ENCODE measurements around the gene LASP1.

The LASP1 gene

DNA sequence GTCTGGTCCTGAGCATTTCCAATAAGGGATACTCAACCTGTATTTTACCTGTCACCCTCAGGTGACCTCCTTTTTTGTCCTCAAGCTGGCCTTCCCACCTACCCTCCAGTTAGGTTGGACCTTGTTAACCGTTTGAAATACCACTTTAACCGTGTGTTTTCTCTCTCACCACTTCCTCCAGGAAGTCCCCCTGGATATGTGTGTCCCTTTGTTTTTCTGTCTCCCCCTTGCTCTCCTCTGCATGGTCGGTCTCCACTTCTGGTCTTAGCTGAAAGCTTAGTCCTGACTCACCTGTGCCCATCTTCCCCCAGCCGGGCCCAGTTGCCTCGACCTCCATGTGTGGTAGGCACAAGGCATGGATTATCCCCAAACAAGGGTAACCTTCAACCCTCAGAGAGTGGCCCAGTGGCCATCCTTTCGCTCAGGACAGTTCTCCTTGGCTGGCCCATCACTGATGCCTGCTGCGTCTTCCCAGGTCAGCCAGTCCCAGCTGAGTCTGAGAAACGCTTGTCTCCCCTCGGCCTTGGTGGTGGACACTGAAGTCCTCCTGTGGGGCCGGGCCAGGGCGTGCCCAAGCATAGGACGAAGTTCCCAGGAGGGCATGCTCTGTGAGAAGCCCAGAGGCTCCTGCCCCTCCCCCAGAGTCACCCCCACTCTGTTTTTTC lies 20.0 kb downstream of the LASP1 start:
- no peak for DNase-seq

- DNase-seq = no peak
Observed at GRCh38 chr17:38890410-38890746, 20.5 kb downstream of the LASP1 start.

DNA sequence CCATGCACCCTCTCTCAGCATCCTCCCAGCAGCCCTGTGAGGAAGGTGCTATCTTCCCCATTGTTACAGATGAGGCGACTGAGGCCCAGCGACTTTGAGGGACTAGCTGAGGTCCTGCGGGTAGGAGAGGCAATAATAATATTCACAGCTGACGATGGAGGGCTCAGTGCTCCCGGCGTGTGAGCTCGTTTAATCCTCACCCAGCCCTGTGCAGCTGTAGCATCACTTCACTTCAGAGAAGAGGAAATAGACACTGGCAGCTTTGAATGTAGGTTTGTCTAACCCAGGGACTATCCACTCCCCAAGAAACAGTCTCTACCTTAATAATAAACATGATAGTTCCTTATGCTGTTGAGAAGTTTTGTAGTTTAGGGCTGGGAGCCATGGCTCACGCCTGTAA lies 21.6 kb downstream of the LASP1 start:
- DNase-seq = no peak

GRCh38 chr17:38892083-38892482 lies 22.2 kb downstream of the LASP1 start:
- no peak for DNase-seq

DNA sequence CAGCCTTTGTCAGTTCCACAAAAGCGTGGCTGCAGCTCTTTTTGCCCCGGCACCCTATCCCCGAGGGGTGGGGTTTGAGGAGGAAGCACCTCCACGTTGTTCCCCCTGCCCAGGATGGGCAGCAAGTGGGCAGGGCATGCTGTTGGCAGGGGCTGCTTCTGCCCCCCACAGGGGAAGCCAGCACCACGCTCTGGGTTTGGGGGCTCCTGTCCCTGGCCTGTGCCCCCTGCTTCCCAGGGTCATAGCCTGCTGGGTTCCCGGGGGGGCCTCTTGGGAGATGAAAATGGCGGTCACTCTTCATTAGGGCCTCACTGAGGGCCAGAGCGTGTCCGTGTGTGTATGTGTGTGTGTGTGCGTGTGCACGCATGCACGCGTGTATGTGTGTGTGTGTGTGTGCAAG lies 22.8 kb downstream of the LASP1 start:
- no peak for DNase-seq

DNA sequence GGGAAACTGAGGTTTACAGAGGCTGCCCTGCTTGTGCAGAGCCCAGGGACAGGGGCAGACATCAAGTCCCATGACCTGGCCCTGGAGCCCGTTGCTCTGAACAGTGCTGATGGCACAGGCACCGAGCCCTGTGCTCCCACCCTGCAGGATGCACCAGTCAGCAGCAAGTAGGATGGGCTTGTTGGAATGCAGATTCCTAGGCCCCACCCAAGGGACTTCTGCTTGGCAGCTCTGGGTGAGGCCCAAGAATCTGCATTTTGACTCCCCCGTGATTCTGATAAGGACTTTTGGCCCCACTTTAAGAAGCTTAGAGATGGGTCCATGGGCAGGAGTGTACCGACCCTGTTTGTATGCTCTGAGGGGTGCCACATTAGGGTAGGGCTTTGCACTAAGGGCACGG lies 23.3 kb downstream of the LASP1 start:
- DNase-seq = no peak

- no peak for DNase-seq
Observed at GRCh38 chr17:38893607-38894006, 23.7 kb downstream of the LASP1 start.

DNA sequence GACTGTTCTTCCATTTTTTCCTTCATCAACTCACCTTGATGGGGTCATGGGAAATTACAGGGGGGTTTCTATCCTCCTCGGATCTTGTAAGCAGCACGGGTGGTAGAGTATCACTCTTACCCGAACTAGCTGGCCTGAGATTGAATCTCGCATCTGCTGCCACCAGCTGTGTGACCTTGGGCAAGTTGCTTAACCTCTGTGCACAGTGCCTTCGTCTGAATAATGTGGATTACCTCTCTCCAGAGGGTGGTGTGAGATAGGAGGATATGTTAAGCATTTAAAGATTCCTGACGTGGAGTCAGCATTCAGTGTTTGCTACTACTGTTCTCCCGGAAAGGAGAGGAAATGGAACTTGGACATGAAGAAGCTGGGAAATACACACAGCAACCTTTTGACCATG lies 24.4 kb downstream of the LASP1 start:
- no peak for DNase-seq

DNA sequence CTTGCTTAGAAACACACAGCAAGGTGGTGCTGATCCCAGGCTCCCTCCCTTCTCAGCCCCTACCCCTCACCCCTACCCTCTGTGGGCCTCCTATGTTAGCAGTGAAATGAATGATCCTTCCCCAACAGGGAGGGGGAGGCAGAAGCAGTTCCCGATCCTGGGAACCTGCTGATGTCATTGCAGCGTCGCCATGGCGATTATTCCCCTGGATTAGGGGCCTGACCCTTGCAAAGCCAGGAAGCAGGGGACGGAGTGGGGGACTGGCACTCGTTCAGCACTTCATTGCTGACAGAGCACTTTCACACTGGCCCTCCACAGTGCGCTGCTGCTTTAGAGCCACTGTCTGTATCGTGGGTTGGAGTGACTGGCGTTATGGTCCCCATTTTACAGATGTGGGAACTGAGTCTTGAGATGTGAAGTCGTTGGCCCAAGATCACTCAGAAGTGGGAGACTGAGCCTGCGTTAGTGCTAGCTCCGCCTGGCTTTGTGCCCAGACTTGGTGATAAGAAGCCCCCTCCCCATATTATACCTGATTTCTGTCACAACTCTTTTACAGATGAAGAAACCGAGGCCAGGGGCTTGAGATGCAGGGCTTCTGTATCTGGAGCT lies 26.6 kb downstream of the LASP1 start:
- DNase-seq = no peak

DNA sequence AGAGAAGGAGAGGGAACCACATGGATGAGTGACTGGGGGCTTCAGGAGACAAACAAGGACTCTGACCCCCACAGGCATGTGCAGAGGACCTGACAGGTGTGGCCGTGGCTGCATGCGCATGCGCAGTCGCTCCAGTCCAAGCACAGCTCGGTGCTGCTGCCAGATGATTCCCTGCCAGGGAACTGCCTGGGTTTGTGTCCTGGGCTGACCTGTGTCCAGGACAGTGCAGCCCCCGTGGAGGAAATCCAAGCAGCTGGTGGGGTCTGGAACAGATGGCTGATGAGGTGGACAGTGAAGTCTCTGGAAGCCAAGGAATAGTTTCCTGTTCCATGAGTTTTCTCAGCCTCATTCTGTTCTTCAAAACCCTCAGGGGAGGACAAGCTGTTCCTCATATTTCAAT lies 27.3 kb downstream of the LASP1 start:
- DNase-seq = no peak

DNA sequence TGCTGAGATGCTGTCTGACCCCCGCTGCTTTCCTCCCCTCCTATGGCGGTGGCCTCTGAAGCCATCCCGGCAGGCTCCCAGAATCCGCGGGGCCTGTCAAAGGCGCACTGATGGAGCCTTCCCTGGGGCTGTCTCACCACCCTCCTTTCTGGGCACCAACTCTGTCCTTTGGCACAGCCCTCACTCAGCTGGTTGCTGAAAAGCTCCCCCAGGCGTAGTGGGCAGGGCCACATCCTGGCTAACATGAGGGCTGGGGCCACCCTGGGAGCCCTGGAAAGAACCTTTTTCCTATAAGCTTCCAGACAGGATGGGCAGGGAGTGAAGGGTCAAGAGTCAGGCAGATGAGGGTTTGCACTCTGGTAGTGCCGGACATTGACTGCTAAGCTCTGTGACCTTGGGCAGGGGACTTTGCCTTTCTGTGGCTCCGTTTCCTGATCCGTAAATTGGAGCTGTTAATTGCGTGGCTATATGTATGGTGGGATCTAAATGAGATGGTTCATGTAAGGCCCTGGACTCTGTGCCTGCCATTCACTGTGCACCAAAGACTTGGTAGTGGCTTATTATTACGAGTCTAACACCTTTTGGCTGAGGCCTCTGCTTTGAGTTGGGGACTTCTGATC lies 27.9 kb downstream of the LASP1 start:
- no peak for DNase-seq

GRCh38 chr17:38898291-38898679 lies 28.4 kb downstream of the LASP1 start:
- no peak for DNase-seq

GRCh38 chr17:38898812-38899348 lies 29.0 kb downstream of the LASP1 start:
- no peak for DNase-seq

GRCh38 chr17:38899421-38899820 lies 29.6 kb downstream of the LASP1 start:
- DNase-seq = no peak

- peak; percentile 58 for DNase-seq
Observed at GRCh38 chr17:38900978-38901656, 31.3 kb downstream of the LASP1 start.

DNA sequence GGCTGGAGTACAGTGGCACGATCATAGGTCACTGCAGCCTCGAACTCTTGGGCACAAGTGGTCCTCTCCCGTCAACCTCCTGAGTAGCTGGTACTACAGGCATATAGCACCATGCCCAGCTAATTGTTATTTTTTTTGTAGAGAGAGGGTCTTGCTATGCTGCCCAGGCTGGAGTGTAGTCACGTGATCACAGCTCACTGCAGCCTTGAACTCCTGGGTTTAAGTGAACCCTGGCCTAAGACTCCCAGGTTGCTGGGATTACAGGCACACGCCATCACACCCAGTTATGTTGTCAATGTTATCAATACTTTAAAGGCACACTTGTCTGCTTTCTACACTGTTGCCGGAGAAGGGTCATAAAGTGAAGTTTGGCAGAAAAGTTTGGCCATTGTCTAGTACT lies 33.5 kb downstream of the LASP1 start:
- DNase-seq = no peak

DNA sequence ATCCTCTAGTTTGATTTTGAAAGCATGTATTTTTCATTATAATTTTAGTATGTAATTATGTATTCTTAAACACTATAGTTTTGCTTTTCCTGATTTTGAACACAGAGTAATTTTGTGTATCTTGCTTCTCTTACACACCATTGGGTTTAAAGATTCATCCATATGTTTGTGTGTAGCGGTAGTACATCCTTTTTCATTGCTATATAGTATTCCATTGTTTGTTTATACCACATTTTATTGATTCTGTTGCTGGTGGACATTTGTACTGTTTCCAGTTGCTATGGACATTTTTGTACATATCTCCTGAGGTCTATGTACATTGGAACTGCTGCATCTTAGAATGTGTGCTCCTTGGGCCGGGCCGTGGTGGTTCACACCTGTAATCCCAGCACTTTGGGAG lies 35.0 kb downstream of the LASP1 start:
- no peak for DNase-seq

GRCh38 chr17:38905375-38905774 lies 35.5 kb downstream of the LASP1 start:
- no peak for DNase-seq

DNA sequence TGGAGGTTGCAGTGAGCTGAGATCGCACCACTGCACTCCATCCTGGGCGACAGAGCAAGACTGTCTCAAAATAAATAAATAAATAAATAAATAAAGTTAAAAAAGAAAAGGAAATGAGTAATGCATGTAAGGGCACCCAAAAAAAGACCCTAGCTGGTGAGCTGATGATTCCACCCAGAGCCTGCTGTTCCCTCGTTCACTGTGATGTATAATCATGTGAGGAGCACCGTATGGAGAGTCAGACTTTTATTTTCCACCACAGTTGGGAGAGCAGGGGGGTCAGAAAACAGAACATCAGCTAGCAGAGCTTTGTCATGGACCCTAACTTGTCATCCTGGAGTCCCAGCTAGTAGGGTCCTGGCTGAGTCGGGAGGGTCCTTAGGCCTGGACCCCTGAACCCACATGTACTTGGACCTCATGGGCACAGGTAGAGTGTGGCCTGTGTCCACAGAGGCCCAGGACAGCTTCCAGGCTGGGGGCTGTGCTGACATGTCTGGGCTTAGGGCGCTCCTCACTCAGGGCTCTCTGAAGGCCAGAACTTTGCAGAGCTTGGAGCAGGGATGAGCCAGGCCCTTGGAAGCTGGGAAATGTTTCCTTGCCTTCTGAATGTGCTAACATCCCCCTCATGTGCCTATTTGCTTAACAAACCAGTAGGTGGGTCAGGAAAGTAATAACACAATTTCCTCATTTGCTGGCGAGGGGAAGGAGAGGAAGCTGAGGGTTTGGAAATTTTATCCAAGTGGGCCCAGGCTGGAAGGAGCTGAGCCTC lies 36.8 kb downstream of the LASP1 start:
- no peak for DNase-seq

GRCh38 chr17:38907930-38908675 lies 38.2 kb downstream of the LASP1 start:
- DNase-seq = no peak

DNA sequence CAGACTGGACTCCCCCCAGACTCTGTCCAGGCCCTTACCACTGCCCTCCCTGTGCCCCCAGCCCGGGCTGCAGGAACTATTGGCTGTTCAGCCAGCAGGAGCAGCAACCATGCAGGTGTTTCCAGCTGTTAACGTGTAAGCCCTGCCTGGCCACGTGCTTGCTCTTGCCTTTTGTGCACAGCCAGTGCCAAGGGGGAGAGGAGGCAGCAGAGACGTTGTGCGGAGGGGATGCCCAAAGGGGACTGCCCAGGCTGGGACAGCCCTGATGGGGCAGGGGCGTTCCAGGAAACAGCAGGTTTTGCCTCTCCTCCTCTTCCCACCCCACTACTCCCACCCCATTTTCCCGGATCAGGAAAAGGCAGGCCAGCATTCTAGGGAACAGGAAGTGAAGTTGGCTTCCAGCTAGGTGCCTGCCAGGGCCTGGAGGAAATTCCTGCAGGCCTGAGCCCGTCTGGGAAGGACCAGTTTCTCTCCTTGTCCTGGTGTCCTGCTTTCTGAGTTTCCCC lies 38.9 kb downstream of the LASP1 start:
- no peak for DNase-seq

GRCh38 chr17:38910325-38910724 lies 40.5 kb downstream of the LASP1 start:
- no peak for DNase-seq

All from NCI-H2227 treated with DMSO at 0.1 percent for 48 hours (cell line).